Measurements from ENCODE around the gene BPIFB3.

BPIFB3 gene

GRCh38 chr20:33053291-33054106, at the start of gene BPIFB3:
TSS of gene BPIFB3 (plus strand) at chr20:33053903. CDS start at chr20:33055436, 1,533 bp downstream.
- DNase-seq (ENCODE audit: low read depth in 2 of 2) = no peak

- DNase-seq (ENCODE audit: low read depth in 2 of 2) = no peak
Measured at GRCh38 chr20:33004141-33004751, 49.5 kb upstream of the BPIFB3 start, which contains the start of gene SUN5. TSS of gene SUN5 (minus strand) at chr20:33004433. CDS start at chr20:33004340, 93 bp downstream.

GRCh38 chr20:33005132-33005566, 48.6 kb upstream of the BPIFB3 start:
- DNase-seq (ENCODE audit: low read depth in 2 of 2) = no peak

GRCh38 chr20:33005908-33006775, 47.6 kb upstream of the BPIFB3 start:
- no peak for DNase-seq (ENCODE audit: low read depth in 2 of 2)

GRCh38 chr20:33006776-33007375, 46.8 kb upstream of the BPIFB3 start:
- DNase-seq (ENCODE audit: low read depth in 2 of 2) = no peak

GRCh38 chr20:33007376-33008335, 46.0 kb upstream of the BPIFB3 start, which contains the start of gene BPIFB2:
TSS of gene BPIFB2 (plus strand) at chr20:33007704. CDS start at chr20:33008575, 871 bp downstream.
- DNase-seq (ENCODE audit: low read depth in 2 of 2) = no peak

- no peak for DNase-seq (ENCODE audit: low read depth in 2 of 2)
Measured at GRCh38 chr20:33008336-33009213, 45.1 kb upstream of the BPIFB3 start.

GRCh38 chr20:33009214-33010132, 44.2 kb upstream of the BPIFB3 start:
- DNase-seq (ENCODE audit: low read depth in 2 of 2) = no peak

GRCh38 chr20:33010133-33010504, 43.6 kb upstream of the BPIFB3 start:
- DNase-seq (ENCODE audit: low read depth in 2 of 2) = no peak

GRCh38 chr20:33010674-33011449, 42.8 kb upstream of the BPIFB3 start:
- DNase-seq (ENCODE audit: low read depth in 2 of 2) = no peak

- DNase-seq (ENCODE audit: low read depth in 2 of 2) = no peak
Measured at GRCh38 chr20:33012327-33013189, 41.1 kb upstream of the BPIFB3 start.

- no peak for DNase-seq (ENCODE audit: low read depth in 2 of 2)
Measured at GRCh38 chr20:33013701-33014326, 39.9 kb upstream of the BPIFB3 start.

- DNase-seq (ENCODE audit: low read depth in 2 of 2) = no peak
Measured at GRCh38 chr20:33014336-33015113, 39.2 kb upstream of the BPIFB3 start.

- no peak for DNase-seq (ENCODE audit: low read depth in 2 of 2)
Measured at GRCh38 chr20:33015114-33015484, 38.6 kb upstream of the BPIFB3 start.
